NOMO-1 treated with dmso at 0.1 percent for 144 hours (cell line): ENCODE results near the gene NEK8.
A peak's percentile ranks its signal among the peaks of the same experiment; 100 is the strongest.
"Not testable (repeated sequence)": the region's sequence is repeated elsewhere in the genome, so short reads cannot be mapped to it uniquely, and the experiment has no call there.

Experiments
- DNase-seq: peaks from one replicate; lab custom pipeline; 2025; ENCODE audit not compliant: unreplicated experiment; lab: John Stamatoyannopoulos, UW

Gene NEK8

DNA sequence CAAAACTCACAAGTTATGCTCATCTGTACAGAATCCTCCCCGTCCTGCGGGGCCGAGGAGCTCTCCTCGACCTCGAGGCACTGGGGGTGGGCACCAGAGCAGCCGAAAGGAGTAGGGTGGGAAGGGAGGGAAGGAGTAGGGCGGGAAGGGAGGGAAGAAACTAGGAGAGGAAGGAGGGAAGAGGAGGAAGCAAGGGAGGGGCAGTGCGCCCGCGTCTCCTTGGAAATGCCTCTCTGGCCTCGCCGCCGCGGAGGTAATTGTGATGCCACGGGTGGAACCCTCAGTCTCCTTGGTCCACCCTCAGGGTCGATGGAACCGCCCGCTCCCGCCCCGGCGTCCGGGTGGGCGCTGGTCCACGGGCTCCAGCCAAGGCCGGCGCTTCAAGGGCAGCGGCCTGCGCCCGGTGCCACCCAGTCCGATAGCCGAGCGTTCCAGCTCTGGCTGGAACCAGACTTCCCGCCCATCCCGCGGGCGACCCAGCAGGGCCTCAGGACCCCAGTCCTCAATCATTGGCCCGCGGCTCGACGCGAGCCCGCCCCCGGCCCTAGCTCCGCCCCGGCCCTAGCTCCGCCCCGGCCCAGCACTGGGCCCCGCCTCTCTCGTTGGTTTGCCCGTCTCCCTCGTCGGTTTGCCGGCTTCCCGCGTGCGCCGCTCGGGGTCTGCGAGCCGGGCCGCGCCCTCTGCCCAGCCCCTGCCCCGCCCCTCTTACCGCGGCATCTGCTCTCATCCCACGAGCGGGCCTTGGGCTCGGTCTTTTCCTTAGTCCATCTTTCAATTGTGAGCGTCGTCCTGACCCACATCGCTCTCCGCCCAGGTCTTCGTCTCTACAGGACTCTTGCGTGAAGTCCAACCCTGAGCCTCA, 17.5 kb upstream of the NEK8 start:
- DNase-seq = peak; percentile 81

DNA sequence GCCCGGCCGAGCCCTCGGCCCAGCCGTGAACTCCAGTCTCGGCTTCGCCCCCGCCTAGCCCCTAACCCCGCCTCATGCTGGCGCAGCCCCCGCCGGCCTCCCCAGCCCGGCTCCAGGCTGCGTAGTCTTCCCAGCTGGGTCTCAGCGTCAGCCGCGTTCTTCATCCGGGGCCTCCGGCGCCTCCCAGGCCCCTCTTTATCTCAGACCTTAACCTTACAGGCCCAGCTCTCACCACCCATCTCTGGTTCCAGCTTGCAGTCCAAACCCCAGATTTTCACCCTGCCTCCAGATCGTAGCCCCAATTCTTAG, 16.9 kb upstream of the NEK8 start, which contains the start of gene PROCA1:
PROCA1 (minus strand) TSS at position 166 of the 309 bp plus-strand sequence. CDS start 228 bp downstream, outside the sequence.
- DNase-seq = no peak

DNA sequence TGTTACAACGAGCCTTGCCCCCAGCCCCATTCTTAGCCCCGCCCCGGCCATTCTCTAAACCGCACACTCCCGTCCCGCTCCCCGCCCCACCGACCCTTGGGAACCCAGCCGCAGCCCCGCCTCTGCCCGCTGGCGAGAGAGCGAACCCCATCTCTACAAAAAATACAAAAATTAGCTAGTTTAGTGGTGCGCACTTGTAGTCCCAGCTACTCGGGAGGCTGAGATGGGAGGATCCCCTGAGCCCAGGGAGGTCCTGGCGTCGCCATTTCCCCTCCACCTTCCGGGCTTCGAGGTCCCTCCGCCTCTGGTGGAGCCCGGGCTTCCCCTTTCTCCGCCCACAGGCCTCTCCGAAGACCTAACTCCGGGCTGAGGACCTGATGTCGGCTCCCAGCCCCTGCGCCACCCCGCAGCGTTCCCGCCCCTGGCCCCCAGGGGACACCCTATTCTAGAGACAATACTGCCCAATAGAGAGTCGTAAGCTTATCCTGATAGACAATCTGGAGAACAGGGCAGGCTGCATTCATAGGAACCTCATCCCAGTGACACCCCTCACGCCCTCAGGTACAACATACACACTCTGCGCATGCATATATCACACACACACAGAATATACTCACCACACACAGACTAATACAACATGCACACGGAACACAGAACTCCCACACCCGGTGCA, 16.4 kb upstream of the NEK8 start:
- DNase-seq = peak; percentile 67

DNA sequence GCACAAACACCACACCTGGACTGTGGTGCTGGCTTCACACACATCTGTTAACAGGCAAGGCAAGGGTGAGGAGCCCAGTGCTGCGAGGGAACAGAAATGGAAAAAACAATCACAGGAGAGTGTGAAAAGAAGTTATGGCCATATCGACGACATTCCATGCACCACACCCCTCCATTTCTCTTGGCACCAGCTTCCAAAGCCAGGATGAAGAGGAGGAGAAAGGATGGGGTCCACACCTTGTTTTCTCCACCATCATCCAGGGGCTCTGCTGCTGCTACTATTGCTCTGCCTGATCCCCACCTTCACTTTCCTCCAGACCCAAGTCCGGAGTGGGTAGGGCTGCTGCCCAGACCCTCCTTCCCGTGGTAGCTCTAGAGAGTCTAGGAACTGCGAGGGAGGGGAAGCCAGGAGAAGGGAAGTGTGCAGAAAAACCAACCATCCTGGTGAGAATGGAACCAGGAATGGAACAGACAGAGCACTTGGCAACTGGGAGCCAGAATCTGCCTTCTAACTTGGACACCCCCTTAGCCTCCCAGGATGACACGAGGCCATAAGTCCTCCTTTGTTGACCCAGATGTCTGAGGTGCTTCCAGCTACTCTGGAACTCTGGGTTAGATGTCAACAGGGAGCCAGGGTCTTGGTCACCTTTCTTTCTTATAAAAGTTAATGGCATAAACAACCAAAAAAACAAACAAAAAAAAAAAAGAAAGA, 15.7 kb upstream of the NEK8 start:
- DNase-seq = no peak

DNA sequence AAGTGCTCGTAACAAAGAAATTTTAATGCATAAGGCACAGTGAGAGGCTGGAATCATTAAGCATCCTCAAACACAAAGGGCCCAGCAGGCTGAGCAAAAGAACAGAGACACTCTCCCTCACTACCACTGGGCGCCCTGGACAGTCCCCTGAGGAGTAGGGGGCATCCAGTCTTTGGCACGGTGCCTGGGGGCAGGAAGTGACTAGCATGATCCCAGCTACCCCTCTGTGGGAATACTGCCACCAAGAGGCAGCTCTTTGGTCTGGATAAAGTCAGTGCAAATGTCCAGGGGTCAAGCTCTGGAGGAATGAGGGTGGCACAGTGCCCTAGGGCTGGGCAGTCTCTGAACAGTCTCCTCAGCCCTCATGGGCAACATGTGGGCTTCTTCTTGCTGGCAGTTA, 14.3 kb upstream of the NEK8 start:
- no peak for DNase-seq

DNA sequence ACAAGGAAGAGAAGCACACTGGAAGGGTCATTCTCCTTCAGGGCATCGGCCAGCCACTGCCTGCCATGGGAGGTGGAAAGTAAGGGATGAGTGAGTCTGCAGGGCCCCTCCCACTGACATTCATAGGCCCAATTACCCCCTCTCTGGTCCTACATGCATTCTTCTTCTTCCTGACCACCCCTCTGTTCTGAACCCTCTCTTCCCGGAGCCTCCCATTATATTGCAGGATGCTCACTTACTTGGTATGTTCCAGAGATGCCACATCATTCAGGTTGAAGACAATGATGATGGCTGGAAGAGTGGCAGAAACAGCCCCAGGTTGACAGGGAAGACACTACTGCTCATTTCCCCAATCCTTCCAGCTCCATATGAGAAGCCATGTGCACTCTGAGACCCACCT, 13.4 kb upstream of the NEK8 start:
- no peak for DNase-seq

DNA sequence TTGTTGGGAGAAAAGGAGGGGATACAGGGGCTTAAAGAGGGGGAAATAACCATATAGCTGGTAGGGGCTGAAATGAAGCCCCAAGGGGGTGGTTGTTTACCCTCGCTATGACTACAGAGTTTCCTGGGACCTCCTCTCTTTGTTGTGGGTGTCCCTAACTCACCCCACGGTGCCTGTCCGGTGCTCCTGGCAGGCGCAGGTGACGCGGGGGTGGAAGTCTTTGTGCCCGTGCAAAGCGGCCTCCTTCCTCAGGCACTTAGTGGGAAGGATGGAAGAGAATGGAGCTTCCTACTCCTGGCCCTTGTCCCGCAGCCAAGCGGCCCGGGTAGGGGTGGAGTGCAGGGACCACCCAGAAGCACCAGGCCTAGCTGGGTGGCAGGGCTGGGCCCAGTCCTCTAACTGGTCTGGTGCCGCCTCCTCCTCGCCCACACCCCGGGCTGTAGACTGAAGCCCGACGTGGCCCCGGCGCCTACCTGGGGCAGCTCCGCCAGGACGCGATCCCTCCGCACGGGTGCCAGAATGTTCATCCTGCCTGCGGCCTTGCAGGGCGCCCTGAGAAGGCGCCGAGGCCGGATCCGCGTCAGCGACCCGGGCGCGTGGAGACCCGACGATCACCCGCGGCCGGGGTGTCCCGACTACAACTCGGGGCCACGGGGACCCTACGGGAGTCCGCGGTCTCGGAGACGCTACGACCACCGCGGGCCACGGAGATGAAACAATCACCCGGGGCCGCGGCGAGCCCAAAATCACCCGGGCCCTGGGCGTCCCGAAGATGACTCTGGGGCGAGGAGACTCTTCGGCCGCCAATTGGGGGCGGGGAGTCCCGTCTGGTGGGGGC, 11.6 kb upstream of the NEK8 start:
- DNase-seq = no peak

DNA sequence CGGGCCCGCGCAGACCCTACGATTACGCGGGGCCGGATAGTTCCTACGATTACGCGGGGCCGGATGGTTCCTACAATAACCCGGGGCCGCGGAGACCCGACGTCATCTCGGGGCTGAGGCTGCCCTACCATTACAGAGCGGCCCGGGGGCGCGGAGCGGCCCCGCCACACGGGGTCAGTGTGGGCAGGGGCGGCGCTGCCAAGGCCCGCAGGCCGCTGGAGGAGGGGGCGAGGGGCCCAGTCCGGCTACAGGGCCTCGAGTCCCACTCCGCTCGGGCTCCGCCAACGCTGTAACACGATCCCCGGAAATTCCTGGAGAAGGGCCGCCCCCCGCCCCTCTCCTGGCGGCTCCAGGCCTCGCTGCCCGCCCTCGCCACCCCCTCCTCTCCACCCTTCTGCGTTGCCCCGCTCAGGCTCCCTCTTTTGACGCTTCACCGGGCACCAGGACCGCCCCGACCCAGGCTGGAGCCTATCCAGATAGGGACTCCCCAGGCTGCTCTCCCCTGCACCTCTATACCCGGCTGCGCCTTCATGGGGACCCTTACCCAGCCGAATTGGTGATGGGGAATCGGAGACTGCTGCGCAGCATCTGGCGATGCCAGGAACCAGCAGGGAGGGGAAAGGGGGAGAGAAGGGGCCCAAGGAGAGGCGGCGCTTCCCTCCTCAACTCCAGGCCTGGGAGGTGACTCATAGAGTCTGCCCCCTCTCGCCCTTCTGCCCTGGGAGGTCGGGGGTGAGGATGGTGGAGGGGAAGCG, 10.8 kb upstream of the NEK8 start, which contains the start of gene RAB34:
RAB34 (minus strand) TSS at position 291 of the 755 bp plus-strand sequence. CDS start 602 bp downstream, outside the sequence.
- DNase-seq = peak; percentile 4

DNA sequence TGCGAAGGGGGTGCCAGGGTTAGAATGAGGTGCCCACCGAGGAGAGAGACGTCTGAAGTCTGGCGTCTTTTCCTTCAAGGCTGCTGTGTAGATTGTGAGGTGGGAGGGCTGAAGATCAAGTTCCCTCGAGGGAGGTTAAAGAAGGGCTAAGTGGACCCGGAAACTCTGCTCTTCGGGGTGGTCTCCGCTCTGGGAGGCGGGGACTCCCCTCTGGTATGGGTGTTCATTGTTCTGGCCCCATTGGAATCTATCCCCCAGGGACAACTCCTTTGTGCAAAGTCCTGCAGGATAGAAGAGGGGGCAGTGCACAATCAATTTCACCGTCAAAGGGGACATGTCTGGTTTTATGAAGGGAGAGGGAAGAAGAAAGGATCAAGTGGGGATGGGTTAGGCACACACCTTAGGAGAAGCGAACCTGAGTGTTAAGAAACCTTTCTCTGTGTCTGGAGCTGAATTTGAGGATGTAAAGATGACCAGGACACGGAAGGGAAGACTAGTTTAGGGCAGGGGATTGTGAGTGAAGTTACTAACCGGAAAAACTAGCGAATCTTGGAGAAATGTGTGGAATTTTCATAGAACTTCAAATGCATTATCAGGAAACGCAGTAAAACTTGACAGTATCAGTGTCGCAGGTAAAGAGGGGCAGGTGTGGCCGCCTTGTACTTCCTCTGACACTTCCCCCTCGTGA, 10.1 kb upstream of the NEK8 start:
- no peak for DNase-seq

DNA sequence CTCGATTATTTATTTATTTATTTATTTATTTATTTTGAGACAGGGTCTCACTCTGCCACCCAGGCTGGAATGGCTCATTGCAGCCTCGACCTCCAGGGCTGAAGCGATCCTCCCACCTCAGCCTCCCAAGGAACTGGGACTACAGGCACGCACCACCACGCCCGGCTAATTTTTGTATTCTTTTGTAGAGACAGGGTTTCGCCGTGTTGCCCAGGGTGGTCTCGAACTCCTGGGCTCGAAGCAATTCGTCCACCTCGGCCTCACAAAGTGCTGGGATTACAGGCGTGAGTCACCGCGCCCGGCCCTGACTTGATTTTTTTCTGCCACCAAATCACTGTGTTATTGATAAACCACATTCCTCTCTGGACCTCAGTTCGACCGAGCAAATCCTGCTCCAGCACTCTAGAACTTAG, 9.6 kb upstream of the NEK8 start:
- DNase-seq = no peak

DNA sequence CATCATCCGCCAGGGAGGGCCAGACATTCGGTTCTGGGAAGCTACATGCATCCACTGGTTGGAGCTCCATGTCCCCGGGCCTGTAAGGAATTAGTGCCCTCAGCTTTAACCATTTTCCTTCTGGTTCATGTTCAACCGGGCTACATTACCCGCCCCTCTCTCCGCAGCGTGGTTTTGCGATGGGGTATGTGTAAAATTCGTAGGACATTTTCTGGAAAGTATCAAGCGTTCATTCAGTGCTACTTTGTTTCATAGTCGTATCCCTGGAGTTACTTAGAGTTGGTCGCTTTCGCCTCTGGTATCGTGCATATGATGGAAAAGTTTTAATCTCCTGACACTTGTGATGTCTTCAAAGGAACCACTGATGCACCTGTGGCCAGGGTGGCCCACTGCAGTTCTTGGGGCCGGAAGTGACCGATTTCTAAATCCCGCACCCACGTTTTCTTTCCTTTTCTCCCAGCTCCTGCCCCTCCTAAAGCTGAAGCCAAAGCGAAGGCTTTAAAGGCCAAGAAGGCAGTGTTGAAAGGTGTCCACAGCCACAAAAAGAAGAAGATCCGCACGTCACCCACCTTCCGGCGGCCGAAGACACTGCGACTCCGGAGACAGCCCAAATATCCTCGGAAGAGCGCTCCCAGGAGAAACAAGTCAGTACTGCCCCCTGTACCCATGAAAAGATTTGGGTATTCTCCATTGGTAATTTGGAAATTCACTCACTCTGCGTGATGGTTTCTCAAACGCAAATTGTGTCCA, 8.2 kb upstream of the NEK8 start:
- no peak for DNase-seq

DNA sequence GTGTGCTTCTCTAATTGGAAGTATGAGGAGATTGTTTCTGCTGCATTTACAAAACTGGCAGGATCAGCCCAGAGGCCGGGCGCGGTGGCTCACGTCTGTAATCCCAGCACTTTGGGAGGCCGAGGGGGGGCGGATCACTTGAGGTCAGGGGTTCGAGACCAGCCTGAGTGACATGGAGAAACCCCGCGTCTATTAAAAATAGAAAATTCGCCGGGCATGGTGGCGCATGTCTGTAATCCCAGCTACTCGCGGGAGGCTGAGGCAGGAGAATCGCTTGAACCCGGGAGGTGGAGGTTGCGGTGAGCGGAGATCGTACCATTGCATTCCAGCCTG, 7.6 kb upstream of the NEK8 start:
- not testable (repeated sequence) for DNase-seq

DNA sequence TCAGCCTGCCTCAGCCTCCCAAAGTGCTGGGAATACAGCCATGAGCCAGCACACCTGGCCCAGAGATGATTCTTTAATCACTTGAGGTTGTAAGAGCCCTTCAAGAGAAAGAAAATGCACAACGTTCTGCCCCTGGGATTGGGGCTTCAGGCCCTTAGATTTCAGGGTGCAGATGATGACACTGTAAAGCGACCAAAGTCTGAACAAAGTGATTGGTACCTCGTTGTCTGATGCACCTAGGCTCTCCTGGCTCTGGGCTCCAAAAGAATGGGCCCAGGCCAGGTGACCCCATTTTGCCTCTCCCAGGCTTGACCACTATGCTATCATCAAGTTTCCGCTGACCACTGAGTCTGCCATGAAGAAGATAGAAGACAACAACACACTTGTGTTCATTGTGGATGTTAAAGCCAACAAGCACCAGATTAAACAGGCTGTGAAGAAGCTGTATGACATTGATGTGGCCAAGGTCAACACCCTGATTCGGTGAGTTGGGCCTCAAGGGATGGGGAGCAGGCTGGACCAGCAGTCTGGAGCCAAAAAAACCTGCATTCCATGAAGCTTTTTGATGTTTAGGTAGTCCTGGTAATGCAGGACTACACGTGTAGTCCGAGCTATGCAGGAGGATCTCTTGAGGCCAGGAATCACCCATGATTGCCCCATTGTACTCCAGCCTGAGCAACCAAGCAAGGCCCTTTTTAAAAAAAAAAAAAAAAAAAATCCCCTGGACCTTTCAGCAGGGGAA, 6.0 kb upstream of the NEK8 start:
- DNase-seq = no peak

DNA sequence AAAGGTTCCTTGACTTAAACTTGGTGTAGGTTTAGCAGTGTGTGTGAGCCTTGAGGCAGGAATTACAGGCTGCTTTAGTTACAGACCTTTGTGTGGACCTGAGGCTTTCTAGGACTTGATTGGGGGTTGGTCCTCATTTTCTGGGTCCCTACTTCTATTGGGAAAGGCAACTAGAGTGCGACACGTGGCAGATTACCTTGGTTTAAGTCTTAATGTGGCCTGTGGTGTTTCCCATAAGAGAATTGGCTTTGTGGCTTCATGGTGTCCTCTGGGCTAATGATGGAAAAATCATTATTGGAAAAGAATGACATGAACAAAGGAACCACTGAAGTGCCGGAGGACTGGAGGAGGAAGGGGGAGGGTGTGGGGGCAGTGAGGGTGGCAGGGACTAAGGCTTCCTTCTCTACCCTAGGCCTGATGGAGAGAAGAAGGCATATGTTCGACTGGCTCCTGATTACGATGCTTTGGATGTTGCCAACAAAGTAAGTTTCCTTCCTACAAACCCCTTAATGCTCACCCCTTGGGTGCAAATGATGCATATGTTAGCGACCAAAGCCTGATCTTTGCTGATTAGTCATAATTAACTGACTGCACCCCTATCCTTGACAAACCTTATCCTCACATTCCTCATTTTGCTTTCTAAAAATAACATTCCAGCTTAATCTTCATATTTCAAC, 5.3 kb upstream of the NEK8 start:
- DNase-seq = no peak

DNA sequence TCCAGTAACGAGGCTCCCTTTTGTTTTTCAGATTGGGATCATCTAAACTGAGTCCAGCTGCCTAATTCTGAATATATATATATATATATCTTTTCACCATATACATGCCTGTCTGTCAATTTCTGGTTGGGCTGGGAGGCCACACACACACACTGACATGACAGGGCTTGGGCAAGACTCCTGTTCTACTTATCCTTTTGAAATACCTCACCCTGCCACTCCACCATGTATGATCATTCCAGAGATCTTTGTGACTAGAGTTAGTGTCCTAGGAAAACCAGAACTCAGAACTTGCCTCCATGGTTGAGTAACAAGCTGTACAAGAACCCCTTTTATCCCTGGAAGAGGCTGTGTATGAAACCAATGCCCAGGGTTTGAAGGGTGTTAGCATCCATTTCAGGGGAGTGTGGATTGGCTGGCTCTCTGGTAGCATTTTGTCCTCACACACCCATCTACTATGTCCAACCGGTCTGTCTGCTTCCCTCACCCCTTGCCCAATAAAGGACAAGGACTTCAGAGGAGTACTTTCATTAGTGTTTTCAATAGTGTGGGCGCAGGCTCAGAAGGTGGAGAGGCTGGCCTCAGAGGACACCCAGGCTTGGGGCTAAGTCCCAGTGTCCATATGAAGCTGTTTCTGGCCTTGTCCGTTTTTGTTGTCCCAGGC, 4.6 kb upstream of the NEK8 start:
- not testable (repeated sequence) for DNase-seq

DNA sequence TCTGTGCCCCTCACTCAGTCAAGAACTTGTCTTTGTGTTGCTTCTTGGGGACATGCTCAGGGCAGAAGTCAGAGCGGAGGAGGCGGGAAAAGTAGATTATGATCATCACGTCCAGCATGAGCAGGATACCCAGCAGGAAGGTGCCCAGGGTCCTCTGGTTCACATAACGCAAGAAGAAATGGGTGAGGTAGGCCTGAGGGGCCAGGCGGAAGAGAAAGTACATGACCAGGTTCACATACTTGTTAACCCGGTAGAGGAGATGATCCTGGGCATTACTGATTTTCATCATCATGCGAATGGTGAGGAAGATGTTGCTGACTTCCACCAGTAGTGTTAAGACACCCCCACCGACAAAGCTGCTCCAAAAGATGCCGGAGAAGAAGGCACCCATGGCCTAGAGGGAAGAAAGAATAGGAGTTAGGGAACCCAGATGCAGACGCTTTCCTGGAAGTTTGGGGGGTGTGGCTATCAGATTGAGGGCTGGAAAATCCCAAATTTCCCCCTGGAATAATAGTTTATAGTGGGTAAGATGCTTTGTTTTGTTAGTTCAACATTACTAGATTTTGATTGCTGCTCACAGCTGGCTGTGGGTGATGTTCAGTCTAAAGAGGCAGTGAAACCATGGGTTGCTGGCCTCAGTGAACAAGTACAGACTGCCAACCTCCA, 4.0 kb upstream of the NEK8 start:
- no peak for DNase-seq
